Natural killer cell (primary cell): ENCODE results near the gene USP14. TPM values are rescaled to one million over a fixed set of nuclear protein-coding genes. Genes with fewer than 3 reads are reported as not detected.

Experiments used
- ATAC-seq, 3 donors: fragments of 150-1000 bp in 2 of 3; fragments of 200-7000 bp in 1 of 3; cut with Tn5 transposase; 1 replicate in 1 of 3; 2 replicates in 2 of 3; pipeline ENCODE4 v1.10.0; 2021; ENCODE audit warnings: mild to moderate bottlenecking in 2 of 3, moderate library complexity in 2 of 3
- DNase-seq, 2 donors: peaks; one replicate each; pipeline versions ENCODE4 v3.0.0 to v3.0.0-alpha.2; 2013 to 2021; ENCODE audit warnings: mixed read lengths in 1 of 2
- H3K27ac ChIP-seq: one replicate; pipeline ENCODE4 v1.5.1; 2013; ENCODE audit warnings: mild to moderate bottlenecking, low read length
- H3K27me3 ChIP-seq: one replicate; pipeline ENCODE4 v1.6.1; 2013; ENCODE audit warnings: low read length; ENCODE audit not compliant: control insufficient read depth, insufficient read depth
- H3K36me3 ChIP-seq: one replicate; pipeline ENCODE4 v1.6.1; 2013; ENCODE audit warnings: low read length; ENCODE audit not compliant: control insufficient read depth, insufficient read depth
- H3K4me1 ChIP-seq: one replicate; pipeline ENCODE4 v1.6.1; 2013; ENCODE audit warnings: low read length; ENCODE audit not compliant: control insufficient read depth, insufficient read depth
- H3K4me3 ChIP-seq: one replicate; pipeline ENCODE4 v1.5.1; 2013; ENCODE audit warnings: low read length
- H3K9me3 ChIP-seq: one replicate; pipeline ENCODE4 v1.6.1; 2013; ENCODE audit warnings: low read length; ENCODE audit not compliant: control insufficient read depth, insufficient read depth
- H3K27ac Mint-ChIP-seq, 2 donors: one replicate each; pipeline ENCODE4 v1.8.0; 2022; ENCODE audit warnings: mild to moderate bottlenecking in 2 of 2, mixed read lengths in 2 of 2, moderate library complexity in 1 of 2
- H3K27me3 Mint-ChIP-seq, 2 donors: one replicate each; pipeline ENCODE4 v1.8.0; 2022; ENCODE audit warnings: low read depth in 2 of 2, mixed read lengths in 2 of 2
- H3K36me3 Mint-ChIP-seq: one replicate; pipeline ENCODE4 v1.8.0; 2022; ENCODE audit warnings: mixed read lengths
- H3K4me1 Mint-ChIP-seq, 2 donors: one replicate each; pipeline ENCODE4 v1.8.0; 2022; ENCODE audit warnings: mixed read lengths in 2 of 2
- H3K4me3 Mint-ChIP-seq: one replicate; pipeline ENCODE4 v1.8.0; 2022; ENCODE audit warnings: mild to moderate bottlenecking, moderate library complexity, mixed read lengths
- H3K9me3 Mint-ChIP-seq, 2 donors: one replicate each; pipeline ENCODE4 v1.8.0; 2022; ENCODE audit warnings: mixed read lengths in 2 of 2
- CTCF ChIP-seq: fragments of 200-600 bp; IDR thresholded peaks from one replicate; pipeline ENCODE4 v1.8.0; 2022; ENCODE audit warnings: antibody characterized with exemption
- WGBS: methylation state at CpG from one replicate; pipeline ENCODE4 v1.1.7; 2013; ENCODE audit warnings: missing lambda C conversion rate; ENCODE audit not compliant: insufficient coverage; 5-methylcytosine and 5-hydroxymethylcytosine counted together
- intact Hi-C: fragments of 100-400 bp; cut with micrococcal nuclease; formaldehyde crosslinking; loops from one replicate; pipeline ENCODE4 v1.14.2; 2022
- total RNA-seq, 4 donors: library from RNA; stranded (reverse); fragments of 120-200 nt in 1 of 4; gene quantifications; one replicate each; pipeline versions ENCODE4 v1.2.3 to v1.2.4, GENCODE V29; 2013 to 2022

The USP14 gene
- total RNA-seq, 3 donors from 2014 or later (not counting 1 experiment from before 2014, with no cell fraction given) = 48.4 to 56.8 (median 50.8) TPM

- no peak for TF ChIP-seq CTCF
- Histone ChIP-seq H3K27ac (no peak overlapping the region), H3K4me1 (no peaks in the 10 kb centered on the region), H3K27me3 (no peaks in the 10 kb centered on the region), H3K36me3 (peaks cover 36% of the 10 kb centered on the region), H3K4me3 (no peak overlapping the region), H3K9me3 (no peaks in the 10 kb centered on the region)
- DNase-seq (no peak), ATAC-seq (no peak)
- WGBS = 88% methylated on average over 4 of the region's 4 CpGs
- Mint-ChIP-seq H3K27ac (no peak overlapping the region), H3K4me3 (no peak overlapping the region), H3K27me3 (no peaks in the 10 kb centered on the region), H3K4me1 (no peaks in the 10 kb centered on the region), H3K36me3 (no peaks in the 10 kb centered on the region), H3K9me3 (no peaks in the 10 kb centered on the region)
- intact Hi-C loops = no loop called here
Observed at GRCh38 chr18:225745-226144, 67.4 kb downstream of the USP14 start.

GRCh38 chr18:227374-227773 lies 69.0 kb downstream of the USP14 start:
- Mint-ChIP-seq H3K36me3 (no peaks in the 10 kb centered on the region), H3K27me3 (no peaks in the 10 kb centered on the region), H3K27ac (no peak overlapping the region), H3K4me3 (no peak overlapping the region), H3K9me3 (no peaks in the 10 kb centered on the region), H3K4me1 (no peaks in the 10 kb centered on the region)
- H3K4me3 ChIP-seq = no peak overlapping the region
- no peak overlapping the region for H3K27ac ChIP-seq
- intact Hi-C loops = no loop called here
- peaks cover 30% of the 10 kb centered on the region for H3K36me3 ChIP-seq
- no peaks in the 10 kb centered on the region for H3K9me3 ChIP-seq
- H3K27me3 ChIP-seq = no peaks in the 10 kb centered on the region
- 94% methylated on average over 6 of the region's 6 CpGs for WGBS
- no peak for TF ChIP-seq CTCF
- no peaks in the 10 kb centered on the region for H3K4me1 ChIP-seq
- DNase-seq (no peak), ATAC-seq (no peak)

- Histone ChIP-seq H3K9me3 (no peaks in the 10 kb centered on the region), H3K27me3 (no peaks in the 10 kb centered on the region), H3K27ac (no peak overlapping the region), H3K4me1 (no peaks in the 10 kb centered on the region), H3K36me3 (peaks cover 25% of the 10 kb centered on the region), H3K4me3 (no peak overlapping the region)
- WGBS = 96% methylated on average over 3 of the region's 4 CpGs
- ATAC-seq (no peak), DNase-seq (no peak)
- no peak for TF ChIP-seq CTCF
- Mint-ChIP-seq H3K4me3 (no peak overlapping the region), H3K27me3 (no peaks in the 10 kb centered on the region), H3K4me1 (no peaks in the 10 kb centered on the region), H3K36me3 (no peaks in the 10 kb centered on the region), H3K9me3 (no peaks in the 10 kb centered on the region), H3K27ac (no peak overlapping the region)
- intact Hi-C loops = no loop called here
Observed at GRCh38 chr18:227902-228301, 69.5 kb downstream of the USP14 start.

GRCh38 chr18:228586-228985 lies 70.2 kb downstream of the USP14 start:
- no peaks in the 10 kb centered on the region for H3K27me3 Mint-ChIP-seq
- 98% methylated on average over 1 of the region's 1 CpG for WGBS
- Histone ChIP-seq H3K4me3 (no peak overlapping the region), H3K27ac (no peak overlapping the region), H3K4me1 (no peaks in the 10 kb centered on the region), H3K27me3 (no peaks in the 10 kb centered on the region), H3K36me3 (peaks cover 19% of the 10 kb centered on the region), H3K9me3 (no peaks in the 10 kb centered on the region)
- intact Hi-C loops = no loop called here
- H3K27ac Mint-ChIP-seq = no peak overlapping the region
- H3K4me1 Mint-ChIP-seq = no peaks in the 10 kb centered on the region
- no peaks in the 10 kb centered on the region for H3K36me3 Mint-ChIP-seq
- TF ChIP-seq CTCF = no peak
- DNase-seq (no peak), ATAC-seq (no peak)
- H3K9me3 Mint-ChIP-seq = no peaks in the 10 kb centered on the region
- no peak overlapping the region for H3K4me3 Mint-ChIP-seq
